Upper lobe of right lung (tissue), 1 donor: Measurements from ENCODE around the gene MEGF6. TPM values are rescaled to one million over a fixed set of nuclear protein-coding genes. Genes with fewer than 3 reads are reported as not detected.

ENCODE experiments used
- ATAC-seq: fragments of 200-7000 bp; cut with Tn5 transposase; one replicate; pipeline ENCODE4 v1.9.1; 2020; ENCODE audit warnings: mild to moderate bottlenecking, moderate library complexity
- DNase-seq: peaks from one replicate; pipeline ENCODE4 v3.0.0-alpha.2; 2020
- H3K27ac ChIP-seq: fragments of 200-600 bp; one replicate; pipeline ENCODE4 v1.8.0; 2022
- H3K27me3 ChIP-seq: fragments of 200-600 bp; one replicate; pipeline ENCODE4 v1.8.0; 2022; ENCODE audit warnings: mild to moderate bottlenecking
- H3K36me3 ChIP-seq: fragments of 200-600 bp; one replicate; pipeline ENCODE4 v1.8.0; 2022
- H3K4me1 ChIP-seq: fragments of 200-600 bp; one replicate; pipeline ENCODE4 v1.8.0; 2022
- H3K4me3 ChIP-seq: fragments of 200-600 bp; one replicate; pipeline ENCODE4 v1.8.0; 2022; ENCODE audit warnings: mild to moderate bottlenecking
- H3K9me3 ChIP-seq: fragments of 200-600 bp; one replicate; pipeline ENCODE4 v1.8.0; 2022
- CTCF ChIP-seq: fragments of 200-600 bp; IDR thresholded peaks from one replicate; pipeline ENCODE4 v1.8.0; 2022; ENCODE audit warnings: antibody characterized with exemption
- intact Hi-C: fragments of 100-400 bp; cut with DNase I; formaldehyde crosslinking; loops from one replicate; pipeline ENCODE4 v1.11.0; 2022
- total RNA-seq: library from RNA; stranded (reverse); fragmentation: NEBNext Ultra II Directional; extraction: Animal tissue kit (Norgen Biotek cat#: 25700); gene quantifications from one replicate; pipeline ENCODE4 v1.2.1, GENCODE V29; 2021
- donor health status: DM: no; HTN: yes; CAD: no; lungs with severe emphysema.

MEGF6 gene
- total RNA-seq, 1 donor from 2014 or later = 96.6 TPM

- H3K4me3 ChIP-seq = no peak overlapping the region
- no peaks in the 10 kb centered on the region for H3K4me1 ChIP-seq
- ATAC-seq (no peak), DNase-seq (no peak)
- H3K36me3 ChIP-seq = no peaks in the 10 kb centered on the region
- H3K27me3 ChIP-seq = no peaks in the 10 kb centered on the region
- H3K9me3 ChIP-seq = no peaks in the 10 kb centered on the region
- H3K27ac ChIP-seq = no peak overlapping the region
- TF ChIP-seq CTCF = no peak
- intact Hi-C loops = no loop called here
Measured at GRCh38 chr1:3515774-3516480, 95.4 kb downstream of the MEGF6 start.

- no peaks in the 10 kb centered on the region for H3K9me3 ChIP-seq
- DNase-seq (no peak), ATAC-seq (no peak)
- no peak overlapping the region for H3K4me3 ChIP-seq
- H3K27ac ChIP-seq = no peak overlapping the region
- H3K36me3 ChIP-seq = no peaks in the 10 kb centered on the region
- H3K4me1 ChIP-seq = no peaks in the 10 kb centered on the region
- H3K27me3 ChIP-seq = no peaks in the 10 kb centered on the region
- intact Hi-C loops = no loop called here
- TF ChIP-seq CTCF = no peak
Measured at GRCh38 chr1:3515272-3515671, 96.0 kb downstream of the MEGF6 start.

GRCh38 chr1:3514404-3514803 lies 96.9 kb downstream of the MEGF6 start:
- TF ChIP-seq CTCF = no peak

GRCh38 chr1:3511856-3512255 lies 99.5 kb downstream of the MEGF6 start:
- intact Hi-C loops = no loop called here
- Histone ChIP-seq H3K27me3 (no peaks in the 10 kb centered on the region), H3K4me1 (no peaks in the 10 kb centered on the region), H3K27ac (no peak overlapping the region), H3K36me3 (peaks cover 15% of the 10 kb centered on the region), H3K4me3 (no peak overlapping the region), H3K9me3 (no peaks in the 10 kb centered on the region)
- ATAC-seq (no peak), DNase-seq (no peak)
- no peak for TF ChIP-seq CTCF

More at GRCh38 chr1:3514404-3514803, 96.9 kb downstream of the MEGF6 start:
- no peak for DNase-seq
- Histone ChIP-seq H3K27me3 (no peaks in the 10 kb centered on the region), H3K4me3 (no peak overlapping the region), H3K36me3 (no peaks in the 10 kb centered on the region), H3K9me3 (no peaks in the 10 kb centered on the region), H3K27ac (no peak overlapping the region), H3K4me1 (no peaks in the 10 kb centered on the region)
- intact Hi-C loops = no loop called here
- no peak for ATAC-seq

- Histone ChIP-seq H3K9me3 (no peaks in the 10 kb centered on the region), H3K4me3 (no peak overlapping the region), H3K36me3 (peaks cover 19% of the 10 kb centered on the region), H3K27ac (no peak overlapping the region), H3K4me1 (no peaks in the 10 kb centered on the region), H3K27me3 (no peaks in the 10 kb centered on the region)
- intact Hi-C loops = no loop called here
- DNase-seq (no peak), ATAC-seq (no peak)
- TF ChIP-seq CTCF = no peak
Measured at GRCh38 chr1:3511306-3511705, 100.0 kb downstream of the MEGF6 start.

GRCh38 chr1:3510956-3511250 lies 100.4 kb downstream of the MEGF6 start:
- DNase-seq (no peak), ATAC-seq (no peak)
- no peaks in the 10 kb centered on the region for H3K27me3 ChIP-seq
- no peaks in the 10 kb centered on the region for H3K4me1 ChIP-seq
- no peaks in the 10 kb centered on the region for H3K9me3 ChIP-seq
- H3K36me3 ChIP-seq = peaks cover 19% of the 10 kb centered on the region
- no peak overlapping the region for H3K4me3 ChIP-seq
- TF ChIP-seq CTCF = no peak
- H3K27ac ChIP-seq = no peak overlapping the region
- intact Hi-C loops = no loop called here
